Measurements from ENCODE around the gene UBAP2L.
"Not testable (repeated sequence)": the region's sequence is repeated elsewhere in the genome, so short reads cannot be mapped to it uniquely, and the experiment has no call there.

The UBAP2L gene

DNA sequence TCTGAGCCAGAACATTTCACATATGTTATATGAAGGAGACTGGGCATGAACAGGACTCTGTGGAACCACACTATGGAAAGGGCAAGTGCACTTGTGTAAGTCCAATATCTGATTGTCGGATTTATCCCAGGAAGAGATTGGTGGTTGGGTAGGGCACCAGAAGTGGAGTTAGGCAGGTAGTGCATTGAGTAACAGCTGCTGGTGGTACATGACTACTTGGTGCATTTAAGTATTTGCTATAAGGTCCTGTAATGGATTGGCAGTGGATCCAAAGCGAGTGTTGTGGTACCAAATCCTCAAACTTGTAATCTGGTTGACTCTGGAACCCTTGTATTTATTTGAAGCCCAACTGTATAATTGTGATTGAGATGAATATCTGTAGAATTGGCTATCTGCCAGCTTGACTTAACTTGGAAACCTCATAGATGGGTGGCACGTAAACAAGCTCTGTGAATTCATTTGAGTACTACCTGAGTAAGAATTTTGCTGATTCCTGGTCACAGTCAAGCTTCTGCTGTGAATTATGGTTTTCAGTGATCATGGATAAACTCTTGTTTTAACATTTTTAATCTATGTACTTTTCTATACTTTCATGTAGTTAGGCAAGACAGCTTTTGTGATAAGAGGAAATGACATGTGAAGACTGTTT, 21.1 kb downstream of the UBAP2L start:
- DNase-seq: no peak

DNA sequence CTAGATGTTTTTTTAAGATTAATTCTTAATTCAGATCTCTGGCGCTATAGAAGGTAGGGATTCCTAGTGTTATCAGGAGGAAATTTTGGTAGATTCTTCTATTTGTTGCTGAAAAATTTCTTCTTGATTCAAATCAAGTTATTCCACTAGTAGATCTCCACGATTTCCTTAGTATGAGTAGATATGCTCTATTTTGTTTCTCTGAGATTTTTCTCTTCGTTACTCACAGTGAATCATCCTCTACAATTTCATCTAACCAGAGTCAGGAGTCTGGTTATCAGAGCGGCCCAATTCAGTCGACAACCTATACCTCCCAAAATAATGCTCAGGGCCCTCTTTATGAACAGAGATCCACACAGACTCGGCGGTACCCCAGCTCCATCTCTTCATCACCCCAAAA, 32.9 kb downstream of the UBAP2L start:
- no peak for DNase-seq

DNA sequence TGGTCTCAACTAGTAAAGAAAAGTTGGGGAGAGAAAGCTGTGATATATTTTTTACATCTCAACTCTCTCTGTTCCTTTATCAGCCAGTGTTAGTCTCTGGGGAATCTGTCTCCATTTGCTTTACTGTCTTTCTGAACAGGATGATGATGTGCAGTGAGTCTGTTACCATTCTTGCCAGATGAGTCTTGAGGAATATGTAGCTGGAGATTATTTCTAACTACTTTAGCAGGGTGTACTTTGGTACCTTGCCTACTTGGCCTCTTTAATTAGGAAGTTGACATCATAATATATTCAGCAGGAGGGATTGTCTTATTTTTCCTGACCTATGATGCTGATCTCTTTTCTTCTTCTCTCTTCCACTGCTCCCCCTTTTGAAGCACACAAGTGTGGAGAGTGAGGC, 35.9 kb downstream of the UBAP2L start:
- DNase-seq: no peak

DNA sequence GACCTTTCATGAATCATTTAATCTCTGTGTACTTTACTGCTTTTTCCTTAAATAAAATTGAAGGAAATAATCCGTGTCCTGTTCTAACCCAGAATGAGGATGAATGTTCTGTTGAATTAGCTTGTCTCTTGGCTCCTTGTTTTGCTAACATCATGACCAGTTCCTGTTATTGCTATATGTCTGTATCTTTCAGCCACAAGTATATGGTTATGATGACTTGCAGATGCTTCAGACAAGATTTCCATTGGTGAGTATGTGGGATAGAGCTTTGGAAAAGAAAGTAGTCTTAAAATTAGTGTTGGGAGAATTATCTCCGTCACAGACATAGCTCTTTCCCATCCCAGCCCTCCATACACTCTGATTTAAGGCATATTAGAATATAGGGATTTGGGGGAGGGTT, 38.0 kb downstream of the UBAP2L start:
- DNase-seq: no peak

DNA sequence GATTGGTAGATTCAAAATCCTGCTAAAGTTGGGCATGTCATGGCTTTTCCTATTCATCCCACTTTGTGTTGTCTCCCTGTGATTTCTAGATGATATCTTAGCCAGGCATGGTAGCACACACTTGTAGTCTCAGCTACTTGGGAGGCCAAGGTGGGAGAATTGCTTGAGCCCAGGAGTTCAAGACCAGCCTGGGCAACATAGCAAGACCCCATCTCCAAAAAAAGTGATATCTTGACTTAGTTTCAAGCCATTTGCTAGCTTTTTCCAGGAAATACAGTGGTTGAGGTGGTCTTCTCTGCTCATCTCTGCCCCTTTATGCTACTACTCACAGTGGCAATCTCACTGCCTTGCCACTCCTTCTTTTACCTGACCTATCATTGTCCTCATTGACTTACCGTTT, 39.4 kb downstream of the UBAP2L start:
- DNase-seq: no peak

DNA sequence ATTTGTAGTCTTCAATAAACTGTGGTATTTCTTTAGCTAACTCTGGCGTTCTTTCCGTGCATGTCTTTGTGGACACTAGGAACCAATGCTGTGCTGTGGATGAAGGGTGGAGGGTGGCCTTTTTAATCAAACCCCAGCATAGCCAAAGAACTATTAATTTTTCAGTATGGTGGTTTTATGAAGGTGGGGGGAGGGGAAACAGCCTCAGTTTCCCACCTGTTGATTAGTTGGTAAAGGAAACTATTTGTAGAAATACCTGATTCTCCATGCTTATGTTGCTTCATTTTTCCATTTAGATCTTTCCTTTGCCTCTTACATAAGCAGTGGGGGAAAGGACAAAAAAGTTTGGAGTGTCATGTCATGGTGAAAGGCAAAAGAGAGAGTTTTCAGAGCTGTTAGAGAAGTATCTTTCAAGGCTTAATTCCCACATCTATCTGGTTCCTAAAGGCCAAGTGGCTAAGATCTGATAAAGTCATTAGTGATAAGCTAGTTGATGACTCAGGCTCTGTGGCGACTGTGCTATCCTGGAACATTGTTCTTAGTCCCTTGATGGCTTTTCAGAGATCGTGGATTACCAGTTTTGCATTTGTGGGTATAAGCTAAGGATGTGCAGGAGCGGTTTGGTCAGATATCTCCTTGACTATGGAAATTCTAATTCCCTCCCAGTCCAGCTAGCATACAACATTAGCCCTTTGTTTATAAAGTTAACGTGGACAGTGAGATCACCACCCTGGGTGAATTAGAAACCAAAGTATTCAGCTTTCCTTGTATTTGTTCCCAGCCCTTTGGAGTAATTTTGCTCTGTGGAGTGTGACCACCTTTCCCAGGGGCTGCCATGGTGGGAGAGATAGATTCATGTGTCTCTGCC, 42.9 kb downstream of the UBAP2L start:
- DNase-seq: no peak

DNA sequence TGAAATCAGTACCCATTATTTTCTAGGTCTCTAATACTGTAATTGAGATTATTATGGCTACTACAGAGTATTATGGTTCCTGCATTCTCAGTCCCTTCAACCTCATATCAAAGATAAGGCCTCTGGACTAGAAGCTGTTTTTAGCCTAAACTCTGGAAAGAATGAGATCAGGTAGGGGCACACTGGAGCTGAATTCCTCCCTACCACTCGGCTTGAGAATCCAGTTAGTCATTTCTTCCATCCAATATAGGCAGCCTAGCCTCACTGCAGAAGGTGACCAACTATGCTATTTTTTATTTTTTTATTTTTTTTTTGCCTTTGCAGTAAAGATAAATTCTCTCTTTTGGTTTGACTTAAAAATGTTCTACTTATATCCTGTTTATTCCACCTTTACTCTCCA, 43.7 kb downstream of the UBAP2L start:
- no peak for DNase-seq

DNA sequence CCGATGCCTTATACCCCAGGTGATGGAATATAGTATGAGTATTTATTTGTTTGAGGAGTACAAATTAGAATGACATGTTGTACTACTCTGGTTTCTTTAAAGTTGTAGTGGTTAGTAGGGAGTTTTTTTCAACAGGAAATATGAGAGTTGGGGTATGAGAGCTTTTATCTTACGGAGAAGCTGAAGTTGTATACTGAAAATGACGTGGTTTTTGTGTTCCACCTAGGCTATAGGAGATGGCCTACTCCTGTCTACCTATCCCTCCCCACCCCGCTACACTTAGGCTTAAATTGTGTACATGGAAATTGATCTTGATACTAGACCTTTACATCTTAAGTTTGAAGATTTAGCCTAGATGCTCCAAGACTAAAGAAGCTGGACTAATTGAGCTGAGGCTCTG, 44.8 kb downstream of the UBAP2L start:
- DNase-seq: no peak

DNA sequence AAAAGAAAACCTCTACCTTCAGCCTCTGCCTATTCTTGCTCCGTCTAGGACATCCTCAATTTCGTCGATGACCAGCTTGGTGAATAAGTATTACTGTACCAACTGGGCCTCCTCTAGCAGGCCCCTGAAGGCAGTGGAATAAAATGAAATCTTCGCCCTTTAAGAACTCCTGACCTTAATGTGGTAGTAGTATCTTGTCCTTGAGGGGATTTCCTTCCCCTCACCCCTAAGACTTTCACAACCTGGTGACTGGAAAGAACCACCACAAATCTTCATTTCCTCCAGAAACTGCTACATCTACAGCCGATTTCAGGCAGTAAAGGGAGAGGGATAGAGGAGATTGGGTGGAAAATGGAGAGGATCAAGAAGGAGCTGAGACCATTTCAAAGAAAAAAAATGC, 50.1 kb downstream of the UBAP2L start:
- peak; percentile 20 for DNase-seq

DNA sequence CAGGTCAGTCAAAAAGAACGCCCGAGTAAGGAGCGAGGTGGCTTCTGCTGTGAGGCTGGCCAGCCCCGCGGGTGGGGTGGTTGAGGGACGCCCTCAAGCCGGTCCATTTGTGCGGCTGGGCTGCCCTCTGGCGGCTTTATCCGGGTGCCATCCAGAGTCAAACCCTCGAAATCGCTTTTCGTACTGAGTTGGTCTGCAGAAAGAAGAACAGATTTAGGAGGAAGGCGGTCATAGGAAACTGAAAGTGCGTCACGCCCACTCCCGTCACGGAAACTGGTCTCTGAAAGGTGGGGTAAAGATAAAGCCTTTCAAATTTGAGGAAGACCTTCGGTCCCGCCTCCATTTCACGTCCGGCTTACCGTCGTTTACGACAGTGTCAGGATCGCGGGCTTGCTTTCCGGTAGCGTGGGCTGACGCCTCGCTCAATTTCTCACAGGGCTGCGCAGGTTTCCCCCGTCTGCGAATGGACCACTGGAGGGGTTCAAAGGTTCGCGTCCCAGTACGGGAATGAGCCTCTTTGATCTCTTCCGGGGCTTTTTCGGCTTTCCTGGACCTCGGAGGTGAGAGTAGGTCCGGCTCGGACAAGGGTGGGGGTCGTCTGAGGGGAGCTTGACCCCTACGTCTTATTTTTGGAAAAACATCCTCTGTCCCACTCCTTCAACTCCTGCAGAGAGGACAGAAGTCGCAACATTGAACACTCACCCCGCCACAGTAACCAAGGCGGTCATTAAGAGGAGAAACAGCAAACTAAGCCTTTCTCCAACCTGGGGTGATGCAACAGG, 51.7 kb downstream of the UBAP2L start, which contains the start of gene HAX1:
HAX1 (plus strand) TSS at position 413 of the 782 bp plus-strand sequence; CDS start at position 508, 95 bp downstream.
- peak; percentile 100 for DNase-seq

DNA sequence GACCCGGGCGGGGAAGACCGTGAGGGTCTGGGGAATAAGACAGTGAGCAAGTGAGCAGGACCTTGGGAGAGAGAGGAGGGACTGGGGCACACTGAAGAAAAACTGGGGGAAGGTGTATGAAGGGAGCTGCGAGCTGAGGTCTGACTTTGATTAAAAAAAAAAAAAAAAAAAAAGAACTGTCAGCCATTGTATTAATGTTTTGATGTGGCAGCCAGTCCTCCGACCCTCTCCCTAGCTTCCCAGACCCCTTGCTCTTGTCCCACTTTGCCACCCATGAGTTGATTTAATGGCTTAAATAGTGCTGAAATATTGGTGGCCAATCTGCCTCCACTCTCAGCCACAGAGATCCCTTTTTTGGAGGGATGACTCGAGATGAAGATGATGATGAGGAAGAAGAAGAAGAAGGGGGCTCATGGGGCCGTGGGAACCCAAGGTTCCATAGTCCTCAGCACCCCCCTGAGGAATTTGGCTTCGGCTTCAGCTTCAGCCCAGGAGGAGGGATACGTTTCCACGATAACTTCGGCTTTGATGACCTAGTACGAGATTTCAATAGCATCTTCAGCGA, 52.3 kb downstream of the UBAP2L start:
- DNase-seq: no peak

DNA sequence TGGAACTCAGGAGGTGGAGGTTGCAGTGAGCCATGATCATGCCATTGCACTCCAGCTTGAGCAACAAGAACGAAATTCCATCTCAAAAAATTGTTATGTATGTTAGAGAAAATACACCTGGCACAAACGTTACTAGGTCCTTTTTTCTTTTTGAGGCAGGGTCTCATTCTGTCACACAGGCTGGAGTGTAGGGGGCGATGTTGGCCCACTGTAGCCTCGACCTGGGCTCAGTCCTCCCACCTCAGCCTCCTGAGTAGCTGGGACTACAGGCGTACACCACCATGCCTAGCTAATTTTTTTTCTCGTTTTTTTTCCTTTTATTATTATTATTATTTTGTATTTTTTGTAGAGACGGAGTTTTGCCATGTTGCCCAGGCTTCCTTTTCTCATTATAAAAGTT, 56.0 kb downstream of the UBAP2L start:
- DNase-seq: no peak

DNA sequence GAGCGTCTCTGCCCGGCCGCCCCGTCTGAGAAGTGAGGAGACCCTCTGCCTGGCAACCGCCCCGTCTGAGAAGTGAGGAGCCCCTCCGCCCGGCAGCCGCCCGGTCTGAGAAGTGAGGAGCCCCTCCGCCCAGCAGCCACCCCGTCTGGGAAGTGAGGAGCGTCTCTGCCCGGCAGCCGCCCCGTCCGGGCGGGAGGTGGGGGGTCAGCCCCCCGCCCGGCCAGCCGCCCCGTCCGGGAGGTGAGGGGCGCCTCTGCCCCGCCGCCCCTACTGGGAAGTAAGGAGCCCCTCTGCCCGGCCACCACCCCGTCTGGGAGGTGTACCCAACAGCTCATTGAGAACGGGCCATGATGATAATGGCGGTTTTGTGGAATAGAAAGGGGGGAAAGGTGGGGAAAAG, 66.8 kb downstream of the UBAP2L start:
- not testable (repeated sequence) for DNase-seq

DNA sequence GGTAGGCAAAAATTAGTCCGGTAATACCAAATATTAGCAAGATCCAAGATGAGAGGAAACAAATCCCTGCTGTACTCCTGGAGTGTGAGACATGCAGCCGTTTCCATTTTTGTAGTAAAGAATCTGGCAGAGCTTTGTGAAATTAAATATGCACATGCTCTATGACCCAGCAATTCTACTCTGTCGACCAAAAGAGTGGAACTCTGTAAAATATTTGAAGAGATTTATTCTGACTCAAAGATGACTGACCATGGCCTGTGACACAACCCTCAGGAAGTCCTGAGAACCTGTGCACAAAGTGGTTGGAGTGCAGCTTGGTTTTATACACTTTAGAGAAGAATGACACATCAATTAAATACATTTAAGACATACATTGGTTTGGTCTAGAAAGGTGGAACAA, 67.9 kb downstream of the UBAP2L start:
- DNase-seq: no peak

DNA sequence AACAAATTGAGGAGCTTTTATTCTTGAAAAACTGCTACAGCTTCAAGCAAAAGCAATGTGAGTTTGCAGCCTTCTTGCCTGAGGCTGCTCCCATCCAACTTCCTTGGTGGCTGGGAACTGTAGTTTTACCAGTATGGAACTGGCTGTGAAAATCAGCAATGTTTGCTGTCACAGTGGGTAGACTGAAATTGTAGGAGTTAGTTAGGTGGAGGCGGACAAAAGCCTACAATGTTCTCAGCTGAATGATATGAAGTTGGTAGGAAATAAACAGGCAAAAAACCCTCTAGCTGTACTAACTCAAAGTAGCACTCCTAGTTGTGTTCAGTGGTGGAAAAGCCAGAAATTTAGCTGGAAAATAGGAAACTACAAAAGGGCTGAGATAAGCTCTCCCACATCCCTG, 70.2 kb downstream of the UBAP2L start:
- DNase-seq: no peak

DNA sequence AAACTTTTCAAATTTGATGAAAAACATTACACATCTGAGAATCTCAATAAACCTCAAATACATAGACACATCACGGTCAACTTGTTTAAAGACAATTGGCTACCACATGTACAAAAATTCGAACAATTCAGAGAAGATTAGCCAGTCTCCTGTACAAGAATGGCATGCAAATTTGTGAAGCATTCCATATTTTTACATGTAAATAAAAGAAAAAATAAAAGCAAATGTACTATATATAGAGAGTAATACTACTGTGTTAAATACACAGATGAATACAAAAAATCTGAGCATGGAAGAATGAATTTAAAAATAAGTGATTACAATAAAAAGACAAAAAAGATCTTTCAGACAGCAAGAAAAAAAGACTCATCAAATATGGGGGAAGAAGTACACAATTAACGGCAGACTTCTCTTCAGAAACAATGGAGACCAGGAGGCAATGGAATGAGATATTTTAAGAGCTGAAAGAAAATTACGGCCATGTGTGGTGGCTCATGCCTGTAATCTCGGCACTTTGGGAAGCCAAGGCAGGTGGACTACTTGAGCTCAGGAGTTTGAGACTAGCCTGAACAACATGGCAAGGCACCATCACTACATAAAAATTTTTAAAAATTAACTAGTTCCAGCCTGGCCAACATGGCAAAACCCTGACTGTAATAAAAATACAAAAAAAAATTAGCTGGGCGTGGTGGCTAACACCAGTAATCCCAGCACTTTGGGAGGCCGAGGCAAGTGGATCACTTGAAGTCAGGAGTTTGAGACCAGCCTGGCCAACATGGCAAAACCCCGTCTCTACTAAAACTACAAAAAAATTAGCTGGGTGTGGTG, 74.9 kb downstream of the UBAP2L start:
- no peak for DNase-seq

DNA sequence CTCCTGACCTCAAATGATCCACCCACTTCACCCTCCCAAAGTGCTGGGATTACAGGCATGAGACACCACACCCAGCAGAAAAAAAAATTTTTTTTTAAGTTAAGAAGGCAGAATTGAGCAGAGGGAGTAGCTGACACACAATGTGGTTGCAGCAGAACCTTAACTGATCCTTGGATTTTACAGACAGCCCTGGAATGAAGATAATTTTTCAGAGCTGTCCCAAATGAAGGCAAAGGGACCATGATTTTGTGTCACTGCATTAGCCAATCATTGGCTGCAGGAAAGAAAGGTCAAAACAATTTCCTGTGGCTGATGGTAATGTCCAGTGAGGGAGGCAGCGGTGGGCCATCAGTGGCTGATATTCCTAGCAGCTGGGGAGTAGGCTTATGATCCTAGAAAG, 80.8 kb downstream of the UBAP2L start:
- DNase-seq: no peak

DNA sequence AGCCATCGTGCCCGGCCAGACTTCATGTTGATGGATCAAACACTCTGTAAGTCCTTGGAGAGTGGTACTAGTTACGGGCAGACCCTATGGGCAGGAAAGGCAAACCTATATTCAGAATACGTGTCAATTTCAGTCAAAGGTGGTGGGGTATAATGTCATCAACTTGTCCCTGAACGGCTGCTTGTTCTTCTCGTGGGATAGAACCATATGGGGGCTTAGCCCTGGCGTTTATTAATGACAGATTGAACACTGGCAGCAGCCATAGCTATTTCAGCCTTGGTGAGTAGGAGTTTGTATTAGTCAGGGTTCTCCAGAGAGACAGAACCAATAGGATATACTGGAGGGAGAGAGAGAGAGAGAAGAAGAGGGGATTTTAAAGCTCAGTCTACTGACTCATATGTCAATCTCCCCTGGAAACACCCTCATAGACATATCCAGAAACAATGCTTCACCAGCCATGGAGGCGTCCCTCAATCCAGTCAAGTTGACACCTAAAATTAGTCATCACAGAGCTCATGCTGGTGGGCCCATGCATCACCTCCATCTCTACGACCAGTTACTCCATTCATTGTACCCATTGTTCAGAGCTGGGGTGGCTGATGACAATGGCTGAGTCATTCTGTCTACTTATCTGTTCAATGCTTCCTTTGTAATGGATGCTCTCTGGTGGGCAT, 84.0 kb downstream of the UBAP2L start:
- DNase-seq: no peak

DNA sequence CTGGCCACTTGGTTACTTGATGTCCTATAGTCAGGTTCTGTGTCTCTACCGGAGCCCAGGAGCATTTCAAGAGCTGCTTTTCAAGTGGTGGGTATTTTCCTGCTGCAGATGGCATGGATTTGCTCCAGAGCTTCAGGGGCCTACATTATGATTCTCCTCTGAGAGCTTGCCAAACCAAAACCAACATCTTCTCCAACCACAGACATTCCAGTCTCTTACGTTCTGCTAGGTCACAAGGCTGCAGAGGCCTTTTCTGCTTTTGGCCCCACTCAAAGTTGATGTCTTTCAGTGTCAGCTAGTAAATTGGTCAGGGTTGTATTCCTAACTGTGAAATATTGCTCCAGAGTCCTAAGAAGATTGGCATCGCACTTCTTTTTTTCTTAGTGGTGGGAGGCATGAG, 85.4 kb downstream of the UBAP2L start:
- DNase-seq: no peak

DNA sequence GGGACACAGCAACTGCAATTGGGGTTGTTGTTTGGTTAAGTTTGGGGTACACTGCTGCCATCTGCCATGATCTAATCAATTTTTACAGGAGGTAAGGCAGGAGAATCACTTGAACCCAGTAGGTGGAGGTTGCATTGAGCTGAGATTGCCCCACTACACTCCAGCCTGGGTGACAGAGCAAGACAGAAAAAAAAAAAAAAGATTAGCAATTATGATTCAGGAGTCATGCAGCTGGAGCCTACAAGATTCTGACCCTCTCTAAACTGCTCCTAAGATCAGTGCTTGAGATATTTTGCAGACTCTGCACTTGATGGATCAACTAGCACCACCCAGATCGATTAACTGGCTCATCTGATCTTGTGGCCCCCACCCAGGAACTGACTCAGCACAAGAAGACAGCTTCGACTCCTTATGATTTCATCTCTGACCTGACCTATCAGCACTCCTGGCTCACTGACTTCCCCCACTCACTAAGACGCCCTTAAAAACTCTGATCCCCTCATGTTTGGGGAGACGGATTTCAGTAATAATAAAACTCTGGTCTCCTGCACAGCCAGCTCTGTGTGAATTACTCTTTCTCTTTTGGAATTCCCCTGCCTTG, 87.0 kb downstream of the UBAP2L start:
- not testable (repeated sequence) for DNase-seq

DNA sequence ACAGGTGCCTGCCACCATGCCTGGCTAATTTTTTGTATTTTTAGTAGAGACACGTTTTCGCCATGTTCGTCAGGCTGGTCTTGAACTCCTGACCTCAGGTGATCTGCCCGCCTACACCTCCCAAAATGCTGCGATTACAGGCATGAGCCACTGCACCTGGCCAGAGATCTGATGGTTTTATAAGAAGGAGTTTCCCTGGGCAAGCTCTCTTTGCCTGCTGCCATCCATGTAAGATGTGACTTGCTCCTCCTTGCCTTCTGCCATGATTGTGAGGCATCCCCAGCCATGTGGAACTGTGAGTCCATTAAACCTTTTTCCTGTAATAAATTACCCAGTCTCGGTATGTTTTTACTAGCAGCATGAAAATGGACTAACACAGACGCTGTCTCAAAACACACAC, 88.4 kb downstream of the UBAP2L start:
- not testable (repeated sequence) for DNase-seq

Measured in inflammatory macrophage treated with lipopolysaccharide for 4 hours (primary cell).